NB4 (cell line): ENCODE data around the gene UGGT2.

Experiments used
- CTCF ChIP-seq: IDR thresholded peaks from one replicate; pipeline ENCODE4 v1.5.1; 2012; ENCODE audit warnings: low read depth, low read length
- MYC ChIP-seq: IDR thresholded peaks from 2 replicates; pipeline ENCODE4 v1.6.1; 2011; ENCODE audit warnings: low read depth, low read length
- POLR2A ChIP-seq: IDR thresholded peaks from 2 replicates; pipeline ENCODE4 v1.6.1; 2011; ENCODE audit warnings: mild to moderate bottlenecking; ENCODE audit not compliant: insufficient read length; ENCODE audit errors: extremely low read depth
- TF ChIP-seq, protein P1 (sequence below): IDR thresholded peaks from 2 replicates; pipeline ENCODE4 v1.6.1; 2011; ENCODE audit warnings: low read depth, low read length

- TF ChIP-seq POLR2A (no peak), CTCF (no peak), MYC (no peak)
- TF ChIP-seq, protein P1, sequence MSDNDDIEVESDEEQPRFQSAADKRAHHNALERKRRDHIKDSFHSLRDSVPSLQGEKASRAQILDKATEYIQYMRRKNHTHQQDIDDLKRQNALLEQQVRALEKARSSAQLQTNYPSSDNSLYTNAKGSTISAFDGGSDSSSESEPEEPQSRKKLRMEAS, result no peak
Observed at GRCh38 chr13:95752677-95753076, 300.5 kb downstream of the UGGT2 start.
